Stomach smooth muscle (tissue), 2 donors: ENCODE measurements around the gene STH.
"Not testable (repeated sequence)": the region's sequence is repeated elsewhere in the genome, so short reads cannot be mapped to it uniquely, and the experiment has no call there.

Source experiments
- H3K27ac ChIP-seq: one replicate; pipeline ENCODE4 v1.7.0; 2013; ENCODE audit warnings: mild to moderate bottlenecking, low read length, inconsistent platforms
- H3K27me3 ChIP-seq, 2 donors: one replicate each; pipeline ENCODE4 v1.7.0; 2013; ENCODE audit warnings: low read length in 2 of 2; ENCODE audit not compliant: insufficient read depth in 2 of 2, control insufficient read depth in 1 of 2
- H3K36me3 ChIP-seq, 2 donors: one replicate each; pipeline ENCODE4 v1.7.0; 2013; ENCODE audit warnings: low read length in 2 of 2; ENCODE audit not compliant: control insufficient read depth in 2 of 2, insufficient read depth in 2 of 2
- H3K4me1 ChIP-seq: one replicate; pipeline ENCODE4 v1.7.0; 2013; ENCODE audit warnings: low read length; ENCODE audit not compliant: control insufficient read depth, insufficient read depth
- H3K4me3 ChIP-seq, 2 donors: one replicate each; pipeline ENCODE4 v1.7.0; 2013; ENCODE audit warnings: low read length in 2 of 2
- H3K9ac ChIP-seq, 2 donors: one replicate each; pipeline ENCODE4 v1.7.0; 2013; ENCODE audit warnings: low read length in 2 of 2, mild to moderate bottlenecking in 1 of 2
- H3K9me3 ChIP-seq, 2 donors: one replicate each; pipeline ENCODE4 v1.7.0; 2013; ENCODE audit warnings: low read length in 2 of 2; ENCODE audit not compliant: control insufficient read depth in 2 of 2
- donor health status: healthy.
- donor health status: Pancreatic carcinoma.

STH gene

GRCh38 chr17:45956746-45957145 lies 42.3 kb upstream of the STH start:
- not testable (repeated sequence) for H3K4me1 ChIP-seq, H3K9me3 ChIP-seq, H3K9ac ChIP-seq, H3K4me3 ChIP-seq, H3K27me3 ChIP-seq, H3K27ac ChIP-seq, H3K36me3 ChIP-seq

DNA sequence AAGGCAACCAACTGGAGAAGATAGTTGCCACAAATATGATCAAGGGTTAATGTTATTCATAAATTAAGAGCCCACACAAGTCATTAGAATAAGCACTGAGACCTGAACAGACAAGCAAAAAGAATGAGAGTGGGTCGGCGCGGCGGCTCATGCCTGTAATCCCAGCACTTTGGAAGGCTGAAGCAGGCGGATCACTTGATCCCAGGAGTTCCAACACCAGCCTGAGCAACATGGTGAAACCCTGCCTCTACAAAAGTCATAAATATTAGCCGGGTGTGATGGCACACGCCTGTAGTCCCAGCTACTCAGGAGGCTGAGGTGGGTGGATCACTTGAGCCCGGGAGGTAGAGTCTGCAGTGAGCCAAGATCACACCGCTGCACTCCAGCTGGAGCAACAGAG lies 40.7 kb upstream of the STH start:
- no peaks in the 10 kb centered on the region for H3K27me3 ChIP-seq
- no peak overlapping the region for H3K27ac ChIP-seq
- no peak overlapping the region for H3K4me3 ChIP-seq
- no peaks in the 10 kb centered on the region for H3K4me1 ChIP-seq
- H3K36me3 ChIP-seq: peaks cover 0 to 2% of the 10 kb centered on the region in 2 donors
- no peaks in the 10 kb centered on the region for H3K9me3 ChIP-seq
- no peak overlapping the region for H3K9ac ChIP-seq

GRCh38 chr17:45958994-45959665 lies 39.9 kb upstream of the STH start:
- no peak overlapping the region for H3K4me3 ChIP-seq
- no peak overlapping the region for H3K9ac ChIP-seq
- H3K27me3 ChIP-seq: no peaks in the 10 kb centered on the region
- H3K4me1 ChIP-seq: no peaks in the 10 kb centered on the region
- peaks cover 0 to 2% of the 10 kb centered on the region in 2 donors for H3K36me3 ChIP-seq
- H3K9me3 ChIP-seq: no peaks in the 10 kb centered on the region
- H3K27ac ChIP-seq: no peak overlapping the region

GRCh38 chr17:45960311-45960710 lies 38.7 kb upstream of the STH start:
- no peak overlapping the region for H3K9ac ChIP-seq
- H3K4me1 ChIP-seq: no peaks in the 10 kb centered on the region
- H3K4me3 ChIP-seq: no peak overlapping the region
- H3K9me3 ChIP-seq: no peaks in the 10 kb centered on the region
- H3K27ac ChIP-seq: no peak overlapping the region
- peaks cover 0 to 2% of the 10 kb centered on the region in 2 donors for H3K36me3 ChIP-seq
- H3K27me3 ChIP-seq: no peaks in the 10 kb centered on the region

- H3K9me3 ChIP-seq: no peaks in the 10 kb centered on the region
- no peaks in the 10 kb centered on the region for H3K4me1 ChIP-seq
- H3K4me3 ChIP-seq: no peak overlapping the region
- H3K36me3 ChIP-seq: peaks cover 0 to 2% of the 10 kb centered on the region in 2 donors
- H3K9ac ChIP-seq: no peak overlapping the region
- H3K27me3 ChIP-seq: no peaks in the 10 kb centered on the region
- H3K27ac ChIP-seq: no peak overlapping the region
Measured at GRCh38 chr17:45961206-45961605, 37.8 kb upstream of the STH start.

DNA sequence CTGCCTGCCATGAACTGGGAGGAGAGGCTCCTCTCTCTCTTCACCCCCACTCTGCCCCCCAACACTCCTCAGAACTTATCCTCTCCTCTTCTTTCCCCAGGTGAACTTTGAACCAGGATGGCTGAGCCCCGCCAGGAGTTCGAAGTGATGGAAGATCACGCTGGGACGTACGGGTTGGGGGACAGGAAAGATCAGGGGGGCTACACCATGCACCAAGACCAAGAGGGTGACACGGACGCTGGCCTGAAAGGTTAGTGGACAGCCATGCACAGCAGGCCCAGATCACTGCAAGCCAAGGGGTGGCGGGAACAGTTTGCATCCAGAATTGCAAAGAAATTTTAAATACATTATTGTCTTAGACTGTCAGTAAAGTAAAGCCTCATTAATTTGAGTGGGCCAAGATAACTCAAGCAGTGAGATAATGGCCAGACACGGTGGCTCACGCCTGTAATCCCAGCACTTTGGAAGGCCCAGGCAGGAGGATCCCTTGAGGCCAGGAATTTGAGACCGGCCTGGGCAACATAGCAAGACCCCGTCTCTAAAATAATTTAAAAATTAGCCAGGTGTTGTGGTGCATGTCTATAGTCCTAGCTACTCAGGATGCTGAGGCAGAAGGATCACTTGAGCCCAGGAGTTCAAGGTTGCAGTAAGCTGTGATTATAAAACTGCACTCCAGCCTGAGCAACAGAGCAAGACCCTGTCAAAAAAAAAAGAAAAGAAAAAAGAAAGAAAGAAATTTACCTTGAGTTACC lies 36.7 kb upstream of the STH start:
- Histone ChIP-seq H3K9me3 (no peaks in the 10 kb centered on the region), H3K4me3 (no peak overlapping the region), H3K4me1 (no peaks in the 10 kb centered on the region), H3K27me3 (no peaks in the 10 kb centered on the region), H3K27ac (no peak overlapping the region), H3K9ac (no peak overlapping the region), H3K36me3 (peaks cover 0 to 2% of the 10 kb centered on the region in 2 donors)

- Histone ChIP-seq H3K4me1 (no peaks in the 10 kb centered on the region), H3K27ac (no peak overlapping the region), H3K9me3 (no peaks in the 10 kb centered on the region), H3K36me3 (peaks cover 0 to 2% of the 10 kb centered on the region in 2 donors), H3K27me3 (no peaks in the 10 kb centered on the region), H3K9ac (no peak overlapping the region), H3K4me3 (no peak overlapping the region)
Measured at GRCh38 chr17:45963283-45963682, 35.8 kb upstream of the STH start.

DNA sequence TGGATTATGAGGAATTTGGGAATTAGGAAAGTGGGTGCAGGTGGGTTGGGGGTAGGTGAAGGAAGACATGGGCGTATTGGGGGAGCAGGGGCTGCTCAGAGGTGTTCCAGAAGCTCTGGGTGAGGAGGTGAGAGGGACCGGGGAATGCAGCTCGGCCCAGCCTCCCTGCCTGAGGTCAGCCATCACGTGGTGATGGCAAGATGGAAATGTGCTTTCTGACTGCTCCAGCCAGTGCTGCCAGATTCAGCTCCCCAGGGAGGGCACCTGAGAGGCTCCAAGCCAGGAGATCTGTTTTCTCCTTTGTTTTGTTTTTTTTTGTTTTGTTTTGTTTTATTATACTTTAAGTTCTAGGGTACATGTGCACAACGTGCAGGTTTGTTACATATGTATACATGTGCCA lies 35.2 kb upstream of the STH start:
- no peak overlapping the region for H3K27ac ChIP-seq
- H3K4me3 ChIP-seq: no peak overlapping the region
- H3K27me3 ChIP-seq: no peaks in the 10 kb centered on the region
- no peaks in the 10 kb centered on the region for H3K9me3 ChIP-seq
- H3K4me1 ChIP-seq: no peaks in the 10 kb centered on the region
- H3K36me3 ChIP-seq: peaks cover 0 to 2% of the 10 kb centered on the region in 2 donors
- H3K9ac ChIP-seq: no peak overlapping the region

DNA sequence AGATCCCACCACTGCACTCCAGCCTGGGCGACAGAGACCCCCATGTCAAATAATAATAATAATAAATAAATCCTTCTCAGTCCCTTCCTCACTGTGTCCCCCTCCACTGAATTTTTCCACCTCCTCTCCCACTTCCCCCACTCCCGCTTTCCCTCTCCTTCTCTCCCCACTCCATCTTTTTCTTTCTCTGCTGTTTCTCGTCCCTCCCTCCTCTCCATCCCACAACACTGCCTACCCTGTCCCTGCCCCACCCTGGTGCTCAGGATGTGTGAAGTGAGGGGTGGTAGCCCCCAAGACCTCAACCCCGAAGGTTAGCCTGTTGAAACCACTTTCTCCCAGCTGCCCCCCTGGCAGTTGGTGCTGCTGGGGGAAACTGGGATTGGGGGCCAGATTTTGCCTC lies 34.4 kb upstream of the STH start:
- Histone ChIP-seq H3K9me3 (no peaks in the 10 kb centered on the region), H3K27ac (no peak overlapping the region), H3K27me3 (no peaks in the 10 kb centered on the region), H3K4me1 (no peaks in the 10 kb centered on the region), H3K9ac (no peak overlapping the region), H3K36me3 (peaks cover 0 to 2% of the 10 kb centered on the region in 2 donors), H3K4me3 (no peak overlapping the region)

DNA sequence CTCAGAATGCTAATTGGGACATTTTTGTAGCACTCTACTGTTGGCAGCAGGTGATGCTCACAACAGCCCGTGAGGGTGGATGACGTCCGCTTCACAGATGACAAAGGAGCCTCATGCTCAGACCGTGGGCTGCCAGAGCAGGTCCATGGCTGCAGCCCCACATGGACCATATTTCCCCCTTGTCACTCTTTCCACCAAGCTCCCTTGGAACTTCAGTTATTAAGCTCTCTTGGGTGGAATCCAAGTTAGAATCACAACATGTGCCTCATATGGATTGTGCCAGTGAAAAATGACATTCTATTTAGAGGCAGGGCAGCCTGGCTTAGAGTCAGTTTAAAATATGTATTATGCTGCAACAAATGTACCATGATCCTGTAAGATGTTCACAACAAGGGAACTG lies 33.2 kb upstream of the STH start:
- H3K36me3 ChIP-seq: peaks cover 0 to 2% of the 10 kb centered on the region in 2 donors
- H3K4me1 ChIP-seq: no peaks in the 10 kb centered on the region
- H3K9me3 ChIP-seq: no peaks in the 10 kb centered on the region
- H3K27ac ChIP-seq: no peak overlapping the region
- no peak overlapping the region for H3K9ac ChIP-seq
- H3K27me3 ChIP-seq: peaks cover 0 to 3% of the 10 kb centered on the region in 2 donors
- no peak overlapping the region for H3K4me3 ChIP-seq
